Hematopoietic multipotent progenitor cell treated with erythropoietin and hydrocortisone succinate and interleukin-3 and kit ligand, for 4 days (in vitro differentiated cells): ENCODE measurements around the gene BCL2.

Source experiments
- DNase-seq: peaks from one replicate; pipeline ENCODE4 v3.0.0-alpha.2; 2015

BCL2 gene

GRCh38 chr18:63325086-63325686 is 5.6 kb upstream of the BCL2 start:
- no peak for DNase-seq

DNA sequence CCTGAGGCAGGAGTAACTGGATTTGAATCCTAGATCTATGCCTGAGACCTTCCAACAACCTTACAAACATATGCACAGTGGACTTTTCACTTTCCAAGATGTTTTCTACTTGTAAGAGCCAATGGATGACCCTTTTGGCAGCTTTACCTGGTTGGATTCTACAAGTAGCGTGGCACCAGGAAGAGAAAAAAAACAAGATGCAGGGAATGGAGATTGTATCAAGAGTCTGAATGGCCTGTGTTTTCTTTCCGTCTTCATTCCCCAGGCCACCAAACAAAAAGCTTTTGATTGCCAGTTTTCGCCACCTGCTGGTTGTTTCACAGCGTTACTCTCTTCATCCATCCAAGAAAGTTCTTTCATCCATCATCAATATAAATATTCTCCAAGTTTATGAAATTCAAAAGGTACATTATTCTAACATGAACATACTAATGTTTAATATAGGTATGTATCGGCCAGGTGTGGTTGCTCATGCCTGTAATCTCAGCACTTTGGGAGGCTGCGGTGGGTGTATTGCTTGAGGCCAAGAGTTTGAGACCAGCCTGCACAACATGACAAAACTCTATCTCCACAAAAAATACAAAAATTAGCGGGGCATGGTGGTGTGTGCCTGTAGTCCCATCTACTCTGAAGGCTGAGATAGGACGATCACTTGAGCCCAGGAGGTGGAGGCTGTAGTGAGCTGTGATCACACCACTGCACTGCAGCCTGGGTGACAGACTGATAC is 3.5 kb upstream of the BCL2 start:
- DNase-seq, result peak; percentile 89

- DNase-seq, result peak; percentile 66
Observed at GRCh38 chr18:63322206-63322605, 2.6 kb upstream of the BCL2 start.

DNA sequence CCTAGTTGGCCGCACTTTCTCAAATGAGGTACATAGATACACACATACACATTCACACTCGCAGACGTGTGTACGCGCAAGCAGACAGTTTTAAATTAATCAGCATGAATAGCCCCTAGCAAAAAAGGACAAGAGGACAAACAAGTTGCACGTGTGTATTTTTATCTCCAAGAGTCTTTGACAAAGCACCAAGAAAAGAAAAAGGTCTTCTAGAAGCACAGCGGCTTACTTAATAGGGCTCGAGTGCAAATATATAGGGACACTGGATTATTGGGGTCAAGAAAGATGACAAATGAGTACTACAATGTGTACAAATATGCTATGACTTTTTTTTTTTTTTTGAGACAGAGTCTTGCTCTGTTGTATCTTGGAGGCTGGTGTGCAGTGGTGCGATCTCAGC is 1.7 kb upstream of the BCL2 start:
- DNase-seq, result no peak

GRCh38 chr18:63320975-63321265 is 1.4 kb upstream of the BCL2 start:
- DNase-seq, result no peak

GRCh38 chr18:63320123-63320974 is 780 bp upstream of the BCL2 start:
- peak; percentile 96 for DNase-seq

- no peak for DNase-seq
Observed at GRCh38 chr18:63318889-63319382, 633 bp downstream of the BCL2 start.

- DNase-seq, result peak; percentile 86
Observed at GRCh38 chr18:63317982-63318888, 1.3 kb downstream of the BCL2 start.

DNA sequence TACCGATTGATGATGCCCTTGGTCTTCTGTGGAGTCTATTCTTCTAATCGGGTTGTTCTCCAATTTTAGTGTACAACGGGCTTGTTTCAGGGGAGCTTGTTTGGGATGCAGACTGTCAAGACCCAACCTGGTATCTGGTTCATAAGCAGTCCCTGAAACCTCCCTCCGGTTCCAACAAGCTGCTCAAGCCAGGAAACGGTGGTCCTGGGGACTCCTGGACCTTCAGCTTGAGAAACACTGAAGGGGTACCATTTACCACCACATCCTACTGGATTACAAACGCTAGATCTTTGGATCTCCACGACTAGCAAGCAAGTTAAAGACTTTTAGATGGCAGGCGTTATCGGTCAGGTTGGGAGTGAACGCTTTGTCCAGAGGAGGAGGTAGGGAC is 2.0 kb downstream of the BCL2 start:
- DNase-seq, result no peak

DNA sequence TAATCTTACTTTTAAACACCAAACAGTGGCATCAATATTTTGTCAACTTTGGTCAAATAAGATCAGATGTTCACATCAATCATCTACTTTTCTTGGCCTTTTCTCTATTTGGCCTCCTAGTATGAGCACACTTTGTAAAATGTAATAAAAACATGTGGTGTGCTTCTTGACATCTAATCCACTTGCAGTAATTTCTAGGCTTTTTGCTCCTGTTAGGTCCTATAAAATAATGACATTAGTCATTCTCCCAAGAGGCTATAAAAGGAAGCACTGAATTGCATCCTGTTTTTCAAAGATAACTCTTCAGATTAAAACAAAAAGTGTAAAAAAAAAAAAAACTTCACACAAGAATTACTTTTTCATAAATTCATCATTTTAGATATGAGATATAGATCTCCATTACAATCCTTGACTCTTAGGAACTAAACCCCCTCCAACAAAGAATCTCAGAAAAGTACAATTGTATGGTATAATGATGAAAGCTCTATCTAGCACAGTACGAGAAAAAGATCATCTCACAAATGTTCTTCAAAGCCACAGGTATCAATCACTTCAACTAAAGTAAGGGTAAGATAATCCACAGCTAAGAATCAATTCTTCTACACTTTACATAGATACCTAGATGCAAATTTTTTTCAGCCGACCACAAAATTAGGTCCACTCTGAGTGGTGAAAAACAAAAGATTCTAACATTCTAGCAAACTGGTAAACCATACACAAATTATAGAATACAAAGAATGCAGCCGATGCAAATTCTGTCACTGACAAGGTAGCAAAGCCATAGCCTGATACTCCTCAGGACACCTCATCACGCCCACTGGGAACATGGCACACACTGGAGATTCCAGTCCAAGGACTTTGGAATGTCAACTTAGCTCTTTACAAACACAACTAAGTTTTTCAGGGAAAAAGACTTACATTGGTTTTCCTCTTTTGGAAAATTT is 2.7 kb downstream of the BCL2 start:
- no peak for DNase-seq

- peak; percentile 42 for DNase-seq
Observed at GRCh38 chr18:63315876-63316275, 3.7 kb downstream of the BCL2 start.

DNA sequence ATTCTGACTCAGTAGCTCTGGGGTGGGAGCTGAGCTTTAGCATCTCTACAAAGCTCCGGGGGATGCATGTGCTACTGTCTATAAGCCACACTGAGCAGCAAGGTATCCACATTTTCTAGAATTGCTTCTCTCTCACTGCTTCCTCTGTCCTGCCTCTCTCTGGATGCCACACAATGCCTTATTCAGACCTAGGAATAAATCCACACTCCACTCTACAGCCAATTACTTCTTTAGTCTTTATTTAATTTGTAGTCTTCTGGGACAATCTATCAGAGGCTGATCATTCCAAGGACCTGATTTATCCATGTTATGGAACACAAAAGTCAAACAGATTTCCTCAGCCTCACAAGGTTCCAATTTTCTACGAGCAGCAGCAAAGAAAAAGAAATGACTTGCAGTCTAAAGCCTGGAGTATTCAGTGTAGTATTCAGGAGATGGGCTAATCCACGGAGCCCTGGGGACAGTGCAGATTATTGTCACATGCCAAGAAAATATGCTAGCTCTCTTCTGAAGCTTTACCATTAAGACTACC is 4.4 kb downstream of the BCL2 start:
- DNase-seq, result no peak

GRCh38 chr18:63314062-63314790 is 5.3 kb downstream of the BCL2 start:
- no peak for DNase-seq

- DNase-seq, result no peak
Observed at GRCh38 chr18:63313396-63313917, 6.1 kb downstream of the BCL2 start.

- no peak for DNase-seq
Observed at GRCh38 chr18:63312737-63313395, 6.7 kb downstream of the BCL2 start.

DNA sequence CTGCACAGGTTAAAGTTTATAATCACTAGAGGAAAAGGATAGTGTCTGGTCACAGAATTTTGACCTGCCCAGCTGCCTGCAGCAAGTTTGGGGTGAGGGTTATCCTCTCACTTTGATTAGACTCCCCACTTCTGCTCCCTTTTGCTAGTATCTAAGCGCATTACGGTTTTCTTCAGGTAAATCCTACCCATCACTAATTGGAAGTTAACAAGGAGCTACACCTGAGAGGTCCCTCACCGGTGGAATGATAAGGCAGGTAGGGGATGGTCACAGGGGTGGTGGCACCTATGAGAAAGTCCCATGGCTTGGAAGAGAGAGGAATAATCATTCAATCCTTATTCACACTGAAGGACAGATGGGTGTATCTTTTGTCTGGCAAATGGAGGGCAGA is 7.6 kb downstream of the BCL2 start:
- no peak for DNase-seq

DNA sequence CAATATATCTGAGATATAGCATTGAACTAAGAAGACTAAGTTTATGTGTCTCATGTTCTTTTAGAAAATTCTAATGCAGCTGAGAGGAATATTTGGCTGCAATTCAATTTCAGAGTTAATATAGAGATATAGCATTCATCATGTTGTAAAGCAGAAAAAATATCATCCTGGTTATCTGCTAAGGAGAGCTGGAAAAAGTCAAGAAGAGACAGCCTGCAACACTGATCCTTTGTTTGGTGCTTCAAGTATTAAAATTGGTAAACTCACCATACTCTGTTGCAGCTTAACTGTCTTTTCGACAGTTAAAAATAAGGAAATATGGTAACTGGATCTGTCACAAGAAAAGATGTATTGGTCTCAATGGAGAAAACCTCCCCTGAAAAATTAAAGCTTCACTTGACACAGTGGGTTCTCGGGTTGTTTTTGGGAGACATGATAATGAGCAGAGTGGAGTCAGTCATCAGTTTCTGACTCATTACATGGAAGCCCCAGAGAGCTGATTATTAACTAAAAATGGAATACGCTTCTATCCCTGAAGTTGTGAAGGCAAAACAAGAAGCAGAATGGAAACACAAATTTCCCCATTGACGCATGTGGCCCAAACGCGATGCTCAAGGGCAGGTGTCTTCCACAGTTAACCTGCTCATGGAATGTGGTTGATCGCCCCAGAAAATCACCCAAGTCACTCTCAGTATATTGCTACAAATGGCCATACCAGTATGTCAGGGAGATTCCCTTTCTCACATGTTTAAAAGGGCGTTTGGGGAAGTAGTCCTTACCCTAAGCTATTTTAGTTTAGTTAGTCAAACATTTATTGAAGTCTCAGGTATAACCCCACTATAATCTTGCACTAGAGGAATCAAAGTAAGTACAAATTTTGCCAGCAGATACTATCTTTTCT is 8.2 kb downstream of the BCL2 start:
- DNase-seq, result no peak

DNA sequence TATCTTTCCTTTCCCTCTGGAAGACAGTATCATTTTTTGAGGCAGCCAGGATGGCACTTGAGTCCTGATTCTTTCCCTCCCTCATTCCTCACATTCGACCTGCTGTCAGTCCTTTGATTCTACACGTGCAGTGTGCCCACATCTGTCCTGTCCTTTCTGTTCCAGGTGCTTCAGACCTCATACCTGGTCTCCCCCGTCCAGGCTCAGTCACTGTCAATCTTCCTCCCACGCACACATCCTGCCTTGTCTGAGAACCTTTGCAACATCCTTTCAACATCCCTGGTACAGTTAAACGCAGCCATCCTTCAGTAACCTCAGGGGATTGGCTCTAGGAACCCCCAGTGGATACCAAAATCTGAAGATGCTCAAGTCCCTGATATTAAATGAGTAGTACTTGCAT is 10.1 kb downstream of the BCL2 start:
- DNase-seq, result no peak
